ENCODE measurements around the gene USPL1. TPM values are rescaled to one million over a fixed set of nuclear protein-coding genes. Genes with fewer than 3 reads are reported as not detected.

USPL1 gene
- polyA plus RNA-seq, 1 donor from 2014 or later, result 60.1 TPM

- no peak overlapping the region for H3K9ac ChIP-seq (ENCODE audit: low read length)
- no peak overlapping the region for H2AFZ ChIP-seq (ENCODE audit: low read depth, low read length)
Measured at GRCh38 chr13:30665638-30666037, 47.9 kb downstream of the USPL1 start.

GRCh38 chr13:30666113-30666512, 48.4 kb downstream of the USPL1 start:
- no peak overlapping the region for H3K4me3 ChIP-seq (ENCODE audit: low read length)
- H3K9ac ChIP-seq (ENCODE audit: low read length), result no peak overlapping the region
- no peak overlapping the region for H3K27ac ChIP-seq (ENCODE audit: low read length)
- no peaks in the 10 kb centered on the region for H3F3A ChIP-seq (ENCODE audit: insufficient read depth, low read length, poor library complexity, severe bottlenecking)
- H3K9me3 ChIP-seq (ENCODE audit: low read length), result no peaks in the 10 kb centered on the region
- H4K20me1 ChIP-seq (ENCODE audit: insufficient read depth), result no peaks in the 10 kb centered on the region
- no peaks in the 10 kb centered on the region for H3K27me3 ChIP-seq (ENCODE audit: insufficient read depth, low read depth, low read length)
- no peaks in the 10 kb centered on the region for H3K36me3 ChIP-seq (ENCODE audit: insufficient read depth, low read length)
- no peaks in the 10 kb centered on the region for H3K9me2 ChIP-seq (ENCODE audit: insufficient read depth, low read length)
- no peak overlapping the region for H3K4me2 ChIP-seq (ENCODE audit: low read length)
- no peak overlapping the region for H2AFZ ChIP-seq (ENCODE audit: low read depth, low read length)
- H3K79me2 ChIP-seq (replicated peaks; ENCODE audit: insufficient read depth, low read length), result no peaks in the 10 kb centered on the region
- no peak for TF ChIP-seq MXI1 (conservative IDR thresholded peaks at IDR 0.05; ENCODE audit: poor library complexity, severe bottlenecking)
- TF ChIP-seq CTCF (IDR thresholded peaks at IDR 0.05; ENCODE audit: poor library complexity, severe bottlenecking), result no peak
- TF ChIP-seq EP300 (conservative IDR thresholded peaks at IDR 0.05; ENCODE audit: poor library complexity, severe bottlenecking), result no peak
- TF ChIP-seq SMC3 (conservative IDR thresholded peaks at IDR 0.05; ENCODE audit: poor library complexity), result no peak
- no peak for TF ChIP-seq TAF1 (IDR thresholded peaks at IDR 0.05; ENCODE audit: low read depth)
- no peak for TF ChIP-seq EZH2 (IDR thresholded peaks at IDR 0.05; ENCODE audit: borderline replicate concordance, insufficient read depth, low read length, poor library complexity, severe bottlenecking)
- no peak for TF ChIP-seq POLR2AphosphoS5 (IDR thresholded peaks at IDR 0.05)

More at GRCh38 chr13:30665638-30666037, 47.9 kb downstream of the USPL1 start:
- no peaks in the 10 kb centered on the region for H3K79me2 ChIP-seq (replicated peaks; ENCODE audit: insufficient read depth, low read length)
- no peak overlapping the region for H3K27ac ChIP-seq (ENCODE audit: low read length)
- H3K9me3 ChIP-seq (ENCODE audit: low read length), result no peaks in the 10 kb centered on the region
- H3K4me3 ChIP-seq (ENCODE audit: low read length), result no peak overlapping the region
- H4K20me1 ChIP-seq (ENCODE audit: insufficient read depth), result no peaks in the 10 kb centered on the region
- no peak overlapping the region for H3K4me2 ChIP-seq (ENCODE audit: low read length)
- no peaks in the 10 kb centered on the region for H3K36me3 ChIP-seq (ENCODE audit: insufficient read depth, low read length)
- no peaks in the 10 kb centered on the region for H3K27me3 ChIP-seq (ENCODE audit: insufficient read depth, low read depth, low read length)
- no peaks in the 10 kb centered on the region for H3K9me2 ChIP-seq (ENCODE audit: insufficient read depth, low read length)
- TF ChIP-seq CTCF (IDR thresholded peaks at IDR 0.05; ENCODE audit: poor library complexity, severe bottlenecking), result no peak
- no peak for TF ChIP-seq REST (IDR thresholded peaks at IDR 0.05; ENCODE audit: borderline replicate concordance)
- TF ChIP-seq EZH2 (IDR thresholded peaks at IDR 0.05; ENCODE audit: borderline replicate concordance, insufficient read depth, low read length, poor library complexity, severe bottlenecking), result no peak
- TF ChIP-seq MXI1 (conservative IDR thresholded peaks at IDR 0.05; ENCODE audit: poor library complexity, severe bottlenecking), result no peak
- TF ChIP-seq SMC3 (conservative IDR thresholded peaks at IDR 0.05; ENCODE audit: poor library complexity), result no peak
- no peak for TF ChIP-seq POLR2AphosphoS5 (IDR thresholded peaks at IDR 0.05)
- no peak for TF ChIP-seq TAF1 (IDR thresholded peaks at IDR 0.05; ENCODE audit: low read depth)
- TF ChIP-seq RAD21 (conservative IDR thresholded peaks at IDR 0.05), result no peak
- no peak for TF ChIP-seq EP300 (conservative IDR thresholded peaks at IDR 0.05; ENCODE audit: poor library complexity, severe bottlenecking)
- no peaks in the 10 kb centered on the region for H3F3A ChIP-seq (ENCODE audit: insufficient read depth, low read length, poor library complexity, severe bottlenecking)

Measured in neural cell (in vitro differentiated cells).